Keratinocyte (primary cell): ENCODE data around the gene NUDT1.

ENCODE experiments used
- EZH2 ChIP-seq: IDR thresholded peaks from one replicate; pipeline ENCODE4 v1.6.1; 2012; ENCODE audit warnings: inconsistent platforms, mild to moderate bottlenecking, low read length, moderate library complexity
- TF ChIP-seq, protein P1 (sequence below), 3 experiments: IDR thresholded peaks in 1 of 3; conservative IDR thresholded peaks in 1 of 3; optimal IDR thresholded peaks in 1 of 3; 2 replicates in 2 of 3; 3 replicates in 1 of 3; pipeline versions ENCODE3 to v1.5.1; 2011; ENCODE audit warnings: low read length in 3 of 3, mild to moderate bottlenecking in 3 of 3, moderate library complexity in 2 of 3, control low read depth in 1 of 3, inconsistent platforms in 1 of 3; ENCODE audit not compliant: insufficient read depth in 2 of 3; ENCODE audit errors: extremely low read depth in 1 of 3

GRCh38 chr7:2237109-2237602 lies 4.9 kb upstream of the NUDT1 start:
- TF ChIP-seq, protein P1, sequence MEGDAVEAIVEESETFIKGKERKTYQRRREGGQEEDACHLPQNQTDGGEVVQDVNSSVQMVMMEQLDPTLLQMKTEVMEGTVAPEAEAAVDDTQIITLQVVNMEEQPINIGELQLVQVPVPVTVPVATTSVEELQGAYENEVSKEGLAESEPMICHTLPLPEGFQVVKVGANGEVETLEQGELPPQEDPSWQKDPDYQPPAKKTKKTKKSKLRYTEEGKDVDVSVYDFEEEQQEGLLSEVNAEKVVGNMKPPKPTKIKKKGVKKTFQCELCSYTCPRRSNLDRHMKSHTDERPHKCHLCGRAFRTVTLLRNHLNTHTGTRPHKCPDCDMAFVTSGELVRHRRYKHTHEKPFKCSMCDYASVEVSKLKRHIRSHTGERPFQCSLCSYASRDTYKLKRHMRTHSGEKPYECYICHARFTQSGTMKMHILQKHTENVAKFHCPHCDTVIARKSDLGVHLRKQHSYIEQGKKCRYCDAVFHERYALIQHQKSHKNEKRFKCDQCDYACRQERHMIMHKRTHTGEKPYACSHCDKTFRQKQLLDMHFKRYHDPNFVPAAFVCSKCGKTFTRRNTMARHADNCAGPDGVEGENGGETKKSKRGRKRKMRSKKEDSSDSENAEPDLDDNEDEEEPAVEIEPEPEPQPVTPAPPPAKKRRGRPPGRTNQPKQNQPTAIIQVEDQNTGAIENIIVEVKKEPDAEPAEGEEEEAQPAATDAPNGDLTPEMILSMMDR (optimal IDR thresholded peaks at IDR 0.05 in 1 of 3, IDR thresholded peaks at IDR 0.05 in 1 of 3, conservative IDR thresholded peaks at IDR 0.05 in 1 of 3; ENCODE audit: extremely low read depth in 1 of 3, insufficient read depth in 2 of 3, low read length in 3 of 3): no peak
- no peak for TF ChIP-seq EZH2
